Activated naive CD4-positive, alpha-beta T cell treated with anti-CD3 and anti-CD28 coated beads, Interleukin-2, amount 10 ng/mL, durations not matched to agents 7 days and 5 days (primary cell): ENCODE measurements around the gene MICAL3.

Experiments
- CTCF ChIA-PET: fragments of 350-600 bp; sonication (Branson Sonifier 250); formaldehyde crosslinking; loops from one replicate; lab custom pipeline; 2021; ENCODE audit warnings: antibody characterized with exemption; lab: Charles Lee
- DNase-seq: peaks from one replicate; pipeline ENCODE4 v3.0.0-alpha.2; 2020
- H3K27ac Mint-ChIP-seq: one replicate; pipeline ENCODE4 v1.8.0; 2021; ENCODE audit warnings: mild to moderate bottlenecking, moderate library complexity, mixed read lengths
- H3K27me3 Mint-ChIP-seq: one replicate; pipeline ENCODE4 v1.8.0; 2021; ENCODE audit warnings: mild to moderate bottlenecking, mixed read lengths
- H3K36me3 Mint-ChIP-seq: one replicate; pipeline ENCODE4 v1.8.0; 2021; ENCODE audit warnings: mixed read lengths
- H3K4me1 Mint-ChIP-seq: one replicate; pipeline ENCODE4 v1.8.0; 2021; ENCODE audit warnings: mixed read lengths
- H3K4me3 Mint-ChIP-seq: one replicate; pipeline ENCODE4 v1.8.0; 2021; ENCODE audit warnings: mild to moderate bottlenecking, moderate library complexity, mixed read lengths
- H3K9me3 Mint-ChIP-seq: one replicate; pipeline ENCODE4 v1.8.0; 2021; ENCODE audit warnings: mixed read lengths

Gene MICAL3

DNA sequence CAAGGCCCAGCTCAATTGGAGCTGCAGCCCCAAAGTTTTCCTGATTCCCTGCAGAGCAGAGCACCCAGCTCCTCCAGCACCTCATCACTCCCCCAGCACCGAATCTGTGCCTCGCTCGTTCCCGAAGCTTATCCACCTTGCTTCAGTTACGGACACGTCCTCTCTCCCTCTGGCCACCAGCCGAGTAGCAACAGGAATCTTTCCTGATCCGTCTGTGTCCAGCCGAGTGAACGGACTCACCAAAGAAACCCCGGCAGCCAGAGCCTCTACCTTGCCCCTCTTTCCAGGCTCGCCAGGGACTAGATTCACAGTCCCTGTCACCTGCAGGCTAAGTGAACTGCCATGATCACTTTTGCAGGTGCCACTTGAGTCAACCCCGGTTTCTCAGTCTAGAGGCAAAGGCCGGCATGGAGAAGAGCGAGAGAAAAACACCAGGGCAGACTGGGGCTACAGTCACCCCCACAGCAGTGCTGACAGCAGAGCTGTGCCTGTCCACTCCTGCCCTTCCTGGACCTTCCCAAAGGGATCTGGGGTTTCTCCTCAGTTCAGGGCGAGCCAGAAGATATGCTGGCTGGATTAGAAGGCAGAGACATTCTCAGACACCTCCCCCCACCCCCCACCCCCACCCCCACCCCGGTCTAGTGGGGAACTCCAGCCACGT, 282.4 kb downstream of the MICAL3 start:
- H3K4me1 Mint-ChIP-seq, result peaks cover 12% of the 10 kb centered on the region
- CTCF ChIA-PET, result interaction anchor here (0.6 to 8.4 kb wide), 21 partner anchors 8 to 570 kb away, joined by 3 to 88 read pairs (median 3); no protein-coding TSS in a partner anchor
- H3K4me3 Mint-ChIP-seq, result no peak overlapping the region
- no peak for DNase-seq
- H3K27me3 Mint-ChIP-seq, result no peaks in the 10 kb centered on the region
- peaks cover 25% of the 10 kb centered on the region for H3K36me3 Mint-ChIP-seq
- no peak overlapping the region for H3K27ac Mint-ChIP-seq
- H3K9me3 Mint-ChIP-seq, result no peaks in the 10 kb centered on the region

DNA sequence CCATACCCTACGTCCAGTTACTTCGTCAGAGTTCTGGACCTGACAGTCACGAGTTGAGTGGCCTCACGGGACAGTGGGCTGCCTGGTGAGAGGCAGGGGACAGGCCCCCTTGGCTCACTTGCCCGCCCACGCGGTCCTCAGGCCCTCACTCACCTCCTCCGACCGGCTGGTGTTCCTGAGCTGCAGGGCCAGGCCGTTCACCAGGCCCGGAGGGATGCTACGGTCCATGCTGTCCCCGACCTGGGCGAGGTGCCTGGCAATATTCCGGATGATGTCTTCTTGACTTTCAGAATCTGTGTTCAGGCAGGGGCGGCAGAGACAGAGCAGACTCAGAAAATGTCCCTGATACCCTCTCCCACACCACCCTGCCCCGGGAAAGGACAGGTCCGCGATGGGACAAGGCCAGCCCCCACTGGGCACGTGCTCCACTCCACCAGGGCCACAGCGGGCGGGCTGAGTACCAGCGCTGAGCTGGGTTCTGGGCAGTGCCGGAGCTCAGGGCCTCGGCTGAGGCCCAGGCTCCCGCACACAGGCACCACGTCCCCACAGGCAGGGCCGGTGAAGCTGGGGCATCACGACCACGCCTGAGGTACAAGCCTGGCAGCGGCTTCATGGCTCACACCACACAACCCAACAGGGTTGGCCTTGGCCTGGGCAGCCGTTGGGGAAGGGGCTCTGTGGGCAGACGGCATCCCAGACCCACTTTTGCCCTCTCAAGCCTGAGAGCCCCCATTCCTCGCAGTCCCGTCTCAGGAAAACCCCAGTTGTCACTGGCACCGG, 285.0 kb downstream of the MICAL3 start:
- CTCF ChIA-PET, result interaction anchor here (8.4 kb wide), 1 partner anchor 47 kb away, joined by 88 read pairs; no protein-coding TSS in a partner anchor
- no peak overlapping the region for H3K27ac Mint-ChIP-seq
- no peaks in the 10 kb centered on the region for H3K27me3 Mint-ChIP-seq
- peaks cover 8% of the 10 kb centered on the region for H3K4me1 Mint-ChIP-seq
- H3K9me3 Mint-ChIP-seq, result no peaks in the 10 kb centered on the region
- no peak for DNase-seq
- no peak overlapping the region for H3K4me3 Mint-ChIP-seq
- peaks cover 28% of the 10 kb centered on the region for H3K36me3 Mint-ChIP-seq

DNA sequence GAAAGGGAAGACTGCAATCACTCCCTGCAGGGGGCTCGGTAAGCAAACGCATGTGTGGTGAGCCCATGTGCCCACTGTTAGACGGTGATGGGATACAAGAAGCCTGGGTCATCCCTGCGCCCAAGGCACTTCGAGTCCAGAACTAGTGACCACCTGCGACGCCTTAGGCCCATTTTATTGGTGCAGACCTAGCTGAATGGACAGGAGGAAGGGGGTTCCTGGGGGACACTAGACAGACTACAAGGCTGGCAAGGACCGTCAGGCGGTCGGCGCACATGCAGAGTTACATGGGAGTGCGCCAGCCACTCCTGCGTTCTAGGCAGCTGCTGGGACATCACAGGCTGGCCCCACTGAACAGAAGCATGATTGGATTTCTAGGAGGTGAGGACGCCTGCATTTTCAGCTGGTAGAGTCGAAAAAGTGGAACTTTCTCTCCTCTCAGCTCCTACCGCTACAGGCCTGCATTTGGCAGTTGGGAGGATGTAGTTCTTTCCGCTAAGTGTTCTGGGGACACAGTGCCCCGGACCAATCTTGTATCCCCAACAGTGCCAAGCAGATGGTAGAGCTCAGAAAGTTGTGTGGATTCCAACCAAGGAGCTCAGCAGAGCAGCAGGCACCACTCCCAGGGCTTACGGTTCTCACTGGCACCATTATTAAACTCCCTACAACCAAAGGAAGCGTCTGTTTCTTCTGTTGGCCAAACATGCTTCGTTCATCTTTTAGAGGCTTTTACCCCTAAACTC, 285.8 kb downstream of the MICAL3 start:
- Mint-ChIP-seq H3K4me1 (peaks cover 16% of the 10 kb centered on the region), H3K27ac (no peak overlapping the region)
- CTCF ChIA-PET, result no interaction called here

More for the DNA sequence above, 285.8 kb downstream of the MICAL3 start:
- H3K9me3 Mint-ChIP-seq, result no peaks in the 10 kb centered on the region
- H3K4me3 Mint-ChIP-seq, result no peak overlapping the region
- H3K36me3 Mint-ChIP-seq, result peaks cover 33% of the 10 kb centered on the region
- DNase-seq, result no peak
- no peaks in the 10 kb centered on the region for H3K27me3 Mint-ChIP-seq
